ENCODE data around the gene SENP5. TPM values are rescaled to one million over a fixed set of nuclear protein-coding genes. Genes with fewer than 3 reads are reported as not detected.
"Not testable (repeated sequence)": the region's sequence is repeated elsewhere in the genome, so short reads cannot be mapped to it uniquely, and the experiment has no call there.

SENP5 gene
- total RNA-seq, 4 donors from 2014 or later, result 43.7 to 45.4 (median 44.1) TPM

GRCh38 chr3:196849180-196849741 lies 18.5 kb upstream of the SENP5 start:
- Histone ChIP-seq H3K27ac (replicated peaks in 1 of 4) (no peak overlapping the region), H3K4me1 (no peaks in the 10 kb centered on the region), H3K9me3 (no peaks in the 10 kb centered on the region), H3K36me3 (no peaks in the 10 kb centered on the region), H3K4me3 (no peak overlapping the region), H3K27me3 (peaks cover 0 to 13% (median 0%) of the 10 kb centered on the region in 4 donors)
- intact Hi-C loops (cut with DNase I), result no loop called here
- no peak for DNase-seq (ENCODE audit: extremely low spot score)
- TF ChIP-seq, protein P1, sequence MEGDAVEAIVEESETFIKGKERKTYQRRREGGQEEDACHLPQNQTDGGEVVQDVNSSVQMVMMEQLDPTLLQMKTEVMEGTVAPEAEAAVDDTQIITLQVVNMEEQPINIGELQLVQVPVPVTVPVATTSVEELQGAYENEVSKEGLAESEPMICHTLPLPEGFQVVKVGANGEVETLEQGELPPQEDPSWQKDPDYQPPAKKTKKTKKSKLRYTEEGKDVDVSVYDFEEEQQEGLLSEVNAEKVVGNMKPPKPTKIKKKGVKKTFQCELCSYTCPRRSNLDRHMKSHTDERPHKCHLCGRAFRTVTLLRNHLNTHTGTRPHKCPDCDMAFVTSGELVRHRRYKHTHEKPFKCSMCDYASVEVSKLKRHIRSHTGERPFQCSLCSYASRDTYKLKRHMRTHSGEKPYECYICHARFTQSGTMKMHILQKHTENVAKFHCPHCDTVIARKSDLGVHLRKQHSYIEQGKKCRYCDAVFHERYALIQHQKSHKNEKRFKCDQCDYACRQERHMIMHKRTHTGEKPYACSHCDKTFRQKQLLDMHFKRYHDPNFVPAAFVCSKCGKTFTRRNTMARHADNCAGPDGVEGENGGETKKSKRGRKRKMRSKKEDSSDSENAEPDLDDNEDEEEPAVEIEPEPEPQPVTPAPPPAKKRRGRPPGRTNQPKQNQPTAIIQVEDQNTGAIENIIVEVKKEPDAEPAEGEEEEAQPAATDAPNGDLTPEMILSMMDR (IDR thresholded peaks at IDR 0.05), result no peak
- no peak for TF ChIP-seq EP300 (IDR thresholded peaks at IDR 0.05)
- no peak for TF ChIP-seq POLR2A (IDR thresholded peaks at IDR 0.05; ENCODE audit: low read depth)
- no peak for TF ChIP-seq POLR2AphosphoS5 (IDR thresholded peaks at IDR 0.05)
- WGBS, result 80% methylated on average over 11 of the region's 11 CpGs

- H3K27ac ChIP-seq (replicated peaks in 1 of 4); H3K9me3 ChIP-seq; DNase-seq (ENCODE audit: extremely low spot score); intact Hi-C loops (cut with DNase I); H3K36me3 ChIP-seq; H3K4me3 ChIP-seq; H3K4me1 ChIP-seq; H3K27me3 ChIP-seq: not testable (repeated sequence)
- 94% methylated on average over 8 of the region's 8 CpGs for WGBS
These were observed 4.7 kb upstream of the SENP5 start for GRCh38 chr3:196863000-196863399.

GRCh38 chr3:196867155-196867506 lies 589 bp upstream of the SENP5 start:
- TF ChIP-seq, protein P1 (IDR thresholded peaks at IDR 0.05), result no peak
- TF ChIP-seq POLR2AphosphoS5 (IDR thresholded peaks at IDR 0.05) (no peak), POLR2A (IDR thresholded peaks at IDR 0.05; ENCODE audit: low read depth) (no peak), EP300 (IDR thresholded peaks at IDR 0.05) (no peak)
- peak overlapping the region; percentile 93 to 100 (median 97) for H3K4me3 ChIP-seq
- peaks cover 22 to 41% (median 40%) of the 10 kb centered on the region in 4 donors for H3K4me1 ChIP-seq
- intact Hi-C loops (cut with DNase I), result loop anchor here (5.0 kb wide), 1 partner anchor 75 kb away; the partner anchor contains the start of gene NCBP2
- 32% methylated on average over 6 of the region's 6 CpGs for WGBS
- H3K36me3 ChIP-seq, result peaks cover 0 to 7% (median 6%) of the 10 kb centered on the region in 4 donors
- H3K27ac ChIP-seq (replicated peaks in 1 of 4), result peak overlapping the region; percentile 88 to 99 (median 98)
- DNase-seq (ENCODE audit: extremely low spot score), result no peak
- H3K27me3 ChIP-seq, result no peaks in the 10 kb centered on the region
- H3K9me3 ChIP-seq, result no peaks in the 10 kb centered on the region

- Histone ChIP-seq H3K4me1 (peaks cover 28 to 51% (median 48%) of the 10 kb centered on the region in 4 donors), H3K27ac (replicated peaks in 1 of 4) (peak overlapping the region; percentile 88 to 99 (median 98)), H3K36me3 (peaks cover 0 to 7% (median 6%) of the 10 kb centered on the region in 4 donors), H3K9me3 (no peaks in the 10 kb centered on the region), H3K27me3 (no peaks in the 10 kb centered on the region), H3K4me3 (peak overlapping the region; percentile 93 to 100 (median 97))
- intact Hi-C loops (cut with DNase I), result loop anchor here (5.0 kb wide), 1 partner anchor 74 kb away; the partner anchor contains the start of gene NCBP2
- DNase-seq (ENCODE audit: extremely low spot score), result no peak
- WGBS, result 0% methylated on average over 13 of the region's 29 CpGs
- TF ChIP-seq, protein P1 (IDR thresholded peaks at IDR 0.05), result no peak
- TF ChIP-seq POLR2A (IDR thresholded peaks at IDR 0.05; ENCODE audit: low read depth) (no peak), POLR2AphosphoS5 (IDR thresholded peaks at IDR 0.05) (no peak), EP300 (IDR thresholded peaks at IDR 0.05) (no peak)
These were observed 559 bp downstream of the SENP5 start for GRCh38 chr3:196868297-196868661.

DNA sequence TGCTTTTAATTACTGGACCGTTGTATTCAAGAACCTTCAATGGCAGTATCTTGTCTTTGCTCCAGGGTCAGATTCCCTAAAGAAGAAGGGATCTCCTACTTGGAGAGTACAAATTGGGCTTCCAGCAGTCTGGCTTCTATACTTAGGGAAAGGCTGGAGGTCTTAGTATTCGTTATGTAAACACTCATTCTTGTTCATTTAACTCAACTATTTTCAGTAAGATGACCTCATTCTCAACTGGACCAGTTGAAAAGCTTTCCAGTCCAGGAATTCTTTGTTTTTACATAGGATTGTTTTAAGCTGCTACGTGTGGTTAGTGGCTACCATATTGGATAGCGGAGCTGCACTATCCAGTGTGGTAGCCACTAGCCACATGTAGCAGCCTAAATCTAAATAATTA lies 4.6 kb downstream of the SENP5 start:
- intact Hi-C loops (cut with DNase I), result no loop called here
- TF ChIP-seq, protein P1 (IDR thresholded peaks at IDR 0.05), result no peak
- no peak for TF ChIP-seq EP300 (IDR thresholded peaks at IDR 0.05)
- no peak for TF ChIP-seq POLR2AphosphoS5 (IDR thresholded peaks at IDR 0.05)
- TF ChIP-seq POLR2A (IDR thresholded peaks at IDR 0.05; ENCODE audit: low read depth), result no peak

DNA sequence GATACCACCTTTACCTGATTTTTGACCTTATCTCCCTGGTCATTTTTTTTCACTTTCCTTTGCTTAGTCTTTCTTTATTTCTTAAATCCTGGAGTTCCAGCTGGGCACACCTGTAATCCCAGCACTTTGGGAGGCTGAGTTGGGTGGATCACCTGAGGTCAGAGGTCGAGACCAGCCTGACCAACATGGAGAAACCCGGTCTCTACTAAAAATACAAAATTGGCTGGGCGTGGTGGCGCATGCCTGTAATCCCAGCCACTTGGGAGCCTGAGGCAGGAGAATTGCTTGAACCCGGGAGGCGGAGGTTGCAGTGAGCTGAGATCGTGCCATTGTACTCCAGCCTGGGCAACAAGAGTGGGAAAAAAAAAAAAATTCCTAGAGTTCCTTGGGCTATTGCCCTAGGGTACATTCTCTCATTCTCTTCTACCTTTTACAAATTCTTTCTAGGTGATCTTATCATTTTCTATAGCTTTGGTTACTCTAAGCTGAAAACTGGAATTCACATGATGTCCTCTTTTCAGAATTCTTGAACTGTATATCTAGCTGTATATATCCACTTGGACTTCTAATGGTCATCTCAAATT lies 6.9 kb downstream of the SENP5 start:
- H3K9me3 ChIP-seq; H3K27ac ChIP-seq (replicated peaks in 1 of 4); DNase-seq (ENCODE audit: extremely low spot score); H3K4me3 ChIP-seq; H3K27me3 ChIP-seq; intact Hi-C loops (cut with DNase I): not testable (repeated sequence)
- 97% methylated on average over 7 of the region's 7 CpGs for WGBS
- Histone ChIP-seq H3K4me1 (peaks cover 19 to 53% (median 34%) of the 10 kb centered on the region in 4 donors), H3K36me3 (peaks cover 0 to 10% (median 7%) of the 10 kb centered on the region in 4 donors)

More for the DNA sequence above, 4.6 kb downstream of the SENP5 start:
- Histone ChIP-seq H3K27ac (replicated peaks in 1 of 4) (no peak overlapping the region), H3K4me1 (peaks cover 28 to 61% (median 45%) of the 10 kb centered on the region in 4 donors), H3K4me3 (no peak overlapping the region), H3K36me3 (peaks cover 0 to 10% (median 7%) of the 10 kb centered on the region in 4 donors), H3K27me3 (no peaks in the 10 kb centered on the region), H3K9me3 (no peaks in the 10 kb centered on the region)
- DNase-seq (ENCODE audit: extremely low spot score), result no peak
- WGBS, result 69% methylated on average over 4 of the region's 4 CpGs

Data from esophagus muscularis mucosa (tissue), 4 donors.